NCI-H526 treated with DMSO at 0.1 percent for 48 hours (cell line): ENCODE results near the gene TRAPPC6A.

Experiments
- DNase-seq: peaks from one replicate; lab custom pipeline; 2025; lab: John Stamatoyannopoulos, UW

Gene TRAPPC6A

DNA sequence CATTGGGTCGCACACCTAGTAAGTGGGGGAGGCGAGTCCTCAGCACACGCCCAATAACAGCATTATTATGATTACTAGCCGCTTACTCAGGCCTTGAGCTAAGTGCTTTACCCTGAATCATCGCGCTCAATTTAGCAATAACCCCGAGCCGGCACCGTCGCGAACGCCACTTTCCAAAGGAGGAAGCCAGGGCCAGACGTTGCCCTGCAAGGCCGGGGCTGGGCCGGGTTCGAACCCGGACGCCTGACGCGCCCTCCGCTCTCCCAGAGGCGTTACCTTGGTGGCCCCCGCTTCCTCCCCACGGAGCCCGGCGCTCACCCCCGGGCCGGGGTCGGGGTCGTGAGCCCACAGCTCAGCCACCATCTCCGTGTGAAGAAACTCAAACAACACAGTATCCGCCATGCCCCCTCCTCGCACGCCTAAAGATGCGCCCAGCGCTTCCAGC lies at the start of gene TRAPPC6A:
TRAPPC6A (minus strand) TSS at position 421 of the 445 bp plus-strand sequence; CDS start at position 402, 19 bp downstream.
- no peak for DNase-seq

DNA sequence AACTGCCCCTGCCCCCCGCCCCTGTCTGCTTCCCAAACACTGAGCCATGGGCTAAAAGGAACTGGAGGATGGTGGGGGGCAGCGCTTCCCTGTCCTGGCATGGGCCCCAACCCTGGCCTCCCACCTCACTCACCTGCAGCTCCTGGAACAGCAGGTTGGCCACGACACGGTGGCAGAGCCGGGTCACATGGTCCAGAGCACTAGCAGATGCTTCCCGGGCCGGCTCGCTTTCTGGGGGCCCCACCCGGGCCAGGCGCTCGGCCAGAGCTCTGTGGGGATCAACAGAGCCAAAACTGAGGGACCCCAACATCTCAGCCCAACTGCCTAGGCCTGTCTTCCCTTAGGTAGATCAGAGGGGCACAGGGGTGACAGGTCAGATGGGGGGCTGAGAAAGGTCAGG lies 46.6 kb upstream of the TRAPPC6A start:
- DNase-seq = no peak

GRCh38 chr19:45223879-45224278 lies 45.8 kb upstream of the TRAPPC6A start:
- DNase-seq = no peak

DNA sequence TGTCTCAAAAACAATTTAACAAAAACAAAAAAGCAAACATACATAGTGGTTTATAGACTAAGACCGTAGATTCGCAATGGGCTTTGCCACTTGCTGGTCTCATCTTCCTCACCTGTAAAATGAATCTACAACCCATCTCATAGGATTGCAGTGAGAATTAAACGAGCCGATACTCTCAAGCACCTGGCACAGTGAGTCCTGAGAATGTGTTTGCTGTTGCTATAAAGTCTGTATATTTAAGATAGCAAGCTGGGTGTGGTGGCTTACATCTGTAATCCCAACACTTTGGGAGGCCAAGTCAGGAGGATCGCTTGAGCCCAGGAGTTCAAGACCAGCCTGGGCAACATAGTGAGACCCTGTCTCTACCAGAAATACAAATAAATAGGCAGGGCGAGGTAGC lies 44.7 kb upstream of the TRAPPC6A start:
- DNase-seq = no peak

DNA sequence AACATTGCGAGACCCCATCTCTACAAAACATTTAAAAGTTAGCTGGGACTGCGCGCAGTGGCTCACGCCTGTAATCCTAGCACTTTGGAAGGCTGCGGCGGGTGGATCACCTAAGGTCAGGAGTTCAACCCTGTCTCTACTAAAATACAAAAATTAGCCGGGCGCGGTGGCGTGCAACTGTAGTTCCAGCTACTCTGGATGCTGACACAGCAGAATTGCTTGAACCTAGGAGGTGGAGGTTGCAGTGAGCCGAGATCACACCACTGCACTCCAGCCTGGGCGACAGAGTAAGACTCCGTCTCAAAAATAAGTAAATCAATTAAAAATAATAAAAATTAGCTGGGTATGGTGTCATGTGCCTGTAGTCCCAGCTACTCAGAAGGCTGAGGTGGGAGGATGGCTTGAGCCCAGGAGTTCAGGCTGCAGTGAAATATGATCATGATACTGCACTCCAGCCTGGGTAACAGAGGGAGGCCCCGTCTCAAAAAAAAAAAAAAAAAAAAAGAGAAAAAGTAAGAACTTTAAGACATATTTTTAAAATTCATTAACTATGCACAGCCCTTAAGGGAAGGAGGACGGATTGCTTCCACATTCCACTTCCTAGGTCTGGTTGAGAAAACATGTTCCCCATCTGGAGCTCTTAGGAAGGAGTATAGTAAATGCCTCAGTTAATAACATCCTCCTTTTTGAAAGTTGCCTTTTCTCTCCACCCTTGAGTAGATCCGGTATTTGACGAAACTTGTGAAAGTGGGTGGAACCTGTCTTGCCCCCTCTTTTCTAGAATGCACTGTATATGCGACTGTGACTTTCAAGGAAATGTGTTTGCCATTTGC lies 41.1 kb upstream of the TRAPPC6A start:
- DNase-seq = no peak

- DNase-seq = no peak
Measured at GRCh38 chr19:45218426-45218825, 40.4 kb upstream of the TRAPPC6A start.

DNA sequence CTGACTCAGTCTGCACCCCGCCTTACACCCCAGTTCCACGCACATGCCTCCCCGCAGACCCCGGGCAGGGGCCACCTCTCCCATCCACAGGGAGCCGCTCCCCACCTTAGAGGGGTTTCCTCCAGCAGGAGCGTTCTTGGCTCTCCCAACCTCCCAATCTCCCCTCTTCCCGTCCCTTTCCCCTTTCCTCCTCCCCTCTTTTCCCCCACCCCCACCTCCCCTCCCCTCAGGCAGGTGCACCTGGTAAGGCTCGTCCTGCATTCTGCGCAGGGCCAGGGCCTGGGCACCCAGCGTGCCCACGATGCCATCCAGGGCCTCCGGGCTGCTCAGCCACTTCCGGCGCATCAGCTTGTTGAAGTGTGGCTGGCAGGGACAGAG lies 39.9 kb upstream of the TRAPPC6A start:
- DNase-seq = no peak

DNA sequence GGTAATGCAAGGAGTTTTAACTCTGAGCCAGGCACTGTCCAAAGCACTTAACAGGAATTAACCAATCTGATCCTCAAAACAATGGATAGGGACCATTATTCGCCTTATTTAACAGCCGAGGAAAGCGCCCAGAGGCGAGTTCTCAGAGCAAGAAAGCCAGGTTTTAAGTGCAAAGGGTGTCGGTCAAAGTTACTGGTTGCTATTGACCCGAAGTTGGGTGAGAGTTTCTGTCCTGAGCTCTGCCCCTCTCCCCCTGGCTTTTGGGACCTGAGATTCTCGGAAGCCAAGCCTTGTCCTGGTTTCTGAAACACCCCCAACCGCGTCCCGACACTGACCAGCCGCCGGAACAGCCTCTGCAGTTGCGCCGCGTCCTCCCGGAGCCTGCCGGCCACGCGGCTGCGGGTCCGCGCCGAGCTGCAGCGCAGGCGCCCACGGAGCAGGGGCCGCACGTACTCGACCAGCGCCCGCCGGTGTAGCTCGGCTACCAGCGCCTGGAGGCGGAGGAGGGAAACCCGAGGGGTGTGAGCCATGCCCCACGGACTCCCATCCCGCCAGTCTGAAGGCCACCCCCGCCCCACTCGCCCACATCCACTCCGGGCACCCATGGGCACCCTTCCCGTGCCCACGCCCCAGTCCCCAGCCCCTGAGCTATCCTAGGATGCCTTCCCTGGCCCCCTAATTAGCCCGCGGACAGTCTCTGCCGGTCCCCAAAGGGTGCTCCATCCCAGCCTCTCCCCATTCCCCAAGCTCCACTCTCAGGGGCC lies 39.3 kb upstream of the TRAPPC6A start:
- DNase-seq = no peak

- no peak for DNase-seq
Measured at GRCh38 chr19:45216667-45217066, 38.6 kb upstream of the TRAPPC6A start.

- no peak for DNase-seq
Measured at GRCh38 chr19:45215391-45216191, 37.6 kb upstream of the TRAPPC6A start.

- DNase-seq = no peak
Measured at GRCh38 chr19:45213031-45213430, 35.0 kb upstream of the TRAPPC6A start.

DNA sequence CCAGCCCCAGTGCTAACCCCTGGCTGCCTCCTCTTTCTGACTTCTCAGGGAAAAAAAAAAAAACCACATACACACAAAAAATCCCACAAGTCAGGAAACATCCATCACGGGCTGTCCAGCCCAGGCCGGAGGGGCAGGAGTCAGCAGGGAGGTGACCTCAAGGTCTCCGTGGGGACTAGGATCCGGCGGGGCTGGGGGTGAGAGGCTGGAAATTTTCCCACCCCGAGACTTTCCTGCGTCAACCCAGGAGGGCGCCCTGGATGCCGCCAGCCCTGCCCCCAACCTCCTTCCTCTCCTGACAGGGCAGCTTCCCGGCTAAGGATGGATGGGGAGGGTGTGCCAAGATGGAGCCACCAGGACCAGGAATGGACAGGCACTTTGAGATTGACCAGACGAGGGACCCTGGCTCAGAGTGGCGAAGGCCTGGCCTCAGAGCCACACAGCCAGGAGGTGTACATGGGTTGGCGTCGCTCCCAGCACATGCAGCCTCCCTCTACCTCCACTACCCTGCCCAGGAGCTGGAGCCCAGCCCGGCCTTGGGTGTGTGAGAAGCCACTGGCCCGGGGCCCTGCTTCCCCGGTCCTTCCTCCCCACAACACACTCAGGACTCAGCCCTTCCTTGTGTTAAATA lies 33.8 kb upstream of the TRAPPC6A start:
- no peak for DNase-seq

DNA sequence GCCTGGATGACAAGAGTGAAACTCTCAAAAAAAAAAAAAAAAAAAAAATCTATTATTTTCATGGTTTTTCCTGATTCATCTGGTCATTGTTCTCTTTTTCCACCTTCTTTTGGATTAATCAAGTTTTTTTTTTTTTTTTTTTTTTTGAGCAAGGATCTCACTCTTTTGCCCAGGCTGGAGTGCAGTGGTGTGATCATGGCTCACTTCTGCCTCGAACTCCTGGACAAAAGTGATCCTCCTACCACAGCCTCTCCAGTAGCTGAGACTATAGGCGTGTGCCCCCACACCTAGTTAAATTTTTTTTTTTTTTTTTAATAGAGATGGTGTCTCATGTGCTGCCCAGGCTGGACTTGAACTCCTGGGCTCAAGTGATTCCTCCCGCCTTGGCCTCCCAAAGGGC lies 28.3 kb upstream of the TRAPPC6A start:
- DNase-seq = no peak

DNA sequence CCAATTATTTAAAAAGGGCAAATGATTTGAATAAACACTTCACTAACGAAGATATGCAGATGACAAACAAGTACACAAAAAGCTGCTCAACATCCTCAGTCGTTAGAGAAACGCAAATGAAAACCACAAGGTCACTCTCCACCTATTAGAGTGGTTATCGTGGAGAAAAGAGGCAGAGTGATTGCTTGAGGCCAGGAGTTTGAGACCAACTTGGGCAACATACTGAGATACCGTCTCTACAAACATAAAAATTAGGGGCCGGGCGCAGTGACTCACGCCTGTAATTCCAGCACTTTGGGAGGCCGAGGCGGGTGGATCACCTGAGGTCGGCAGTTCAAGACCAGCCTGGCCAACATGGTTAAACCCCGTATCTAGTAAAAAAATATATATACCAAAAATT lies 27.8 kb upstream of the TRAPPC6A start:
- no peak for DNase-seq

GRCh38 chr19:45202637-45203036 lies 24.6 kb upstream of the TRAPPC6A start:
- no peak for DNase-seq

DNA sequence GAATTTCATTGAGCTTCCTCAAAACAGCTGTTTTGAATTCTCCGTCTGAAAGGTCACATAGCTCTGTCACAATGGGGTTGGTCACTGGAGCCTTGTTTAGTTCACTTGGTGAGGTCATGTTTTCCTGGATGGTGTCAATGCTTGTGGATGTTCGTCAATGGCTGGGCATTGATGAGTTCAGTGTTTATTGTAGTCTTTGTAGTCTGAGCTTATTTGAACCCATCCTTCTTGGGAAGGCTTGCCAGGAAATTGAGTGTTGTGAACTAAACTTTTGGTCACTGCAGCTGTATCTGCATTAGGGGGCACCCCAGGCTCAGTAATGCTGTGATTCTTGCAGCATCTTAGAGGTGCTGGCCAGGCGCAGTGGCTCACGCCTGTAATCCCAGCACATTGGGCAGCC lies 22.5 kb upstream of the TRAPPC6A start:
- no peak for DNase-seq

DNA sequence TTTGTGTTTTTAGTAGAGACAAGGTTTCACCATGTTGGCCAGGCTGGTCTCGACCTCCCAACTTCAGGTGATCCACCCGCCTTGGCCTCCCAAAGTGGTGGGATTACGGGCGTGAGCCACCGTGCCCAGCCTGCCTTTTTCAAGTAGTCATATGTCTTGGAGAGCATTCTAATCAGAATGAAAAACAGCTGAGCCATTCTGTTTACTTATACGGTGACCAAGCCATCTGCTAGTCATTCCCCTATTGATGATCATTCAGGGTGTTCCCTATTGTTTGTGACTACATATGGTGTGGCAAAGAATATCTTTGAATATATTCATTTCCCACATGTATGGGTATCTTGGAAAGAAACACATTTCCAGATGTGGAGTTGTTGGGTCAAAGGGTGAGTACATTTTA lies 17.7 kb upstream of the TRAPPC6A start:
- no peak for DNase-seq

DNA sequence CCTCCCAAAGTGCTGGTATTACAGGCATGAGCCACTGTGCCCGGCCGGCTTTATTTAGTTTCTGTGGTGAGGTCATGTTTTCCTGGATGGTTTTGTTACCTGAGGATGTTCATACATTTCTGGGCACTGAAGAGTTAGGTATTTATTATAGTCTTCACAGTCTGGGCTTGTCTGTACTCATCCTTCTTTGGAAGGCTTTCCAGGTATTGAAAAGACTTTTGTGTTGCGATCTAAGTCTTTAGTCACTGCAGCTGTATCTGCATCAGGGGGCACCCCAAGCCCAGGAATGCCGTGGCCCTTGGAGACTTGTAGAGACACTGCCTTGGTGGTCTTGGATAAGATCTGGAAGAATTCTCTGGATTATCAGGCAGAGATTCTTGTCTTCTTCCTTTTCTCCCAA lies 13.3 kb upstream of the TRAPPC6A start:
- DNase-seq = no peak

DNA sequence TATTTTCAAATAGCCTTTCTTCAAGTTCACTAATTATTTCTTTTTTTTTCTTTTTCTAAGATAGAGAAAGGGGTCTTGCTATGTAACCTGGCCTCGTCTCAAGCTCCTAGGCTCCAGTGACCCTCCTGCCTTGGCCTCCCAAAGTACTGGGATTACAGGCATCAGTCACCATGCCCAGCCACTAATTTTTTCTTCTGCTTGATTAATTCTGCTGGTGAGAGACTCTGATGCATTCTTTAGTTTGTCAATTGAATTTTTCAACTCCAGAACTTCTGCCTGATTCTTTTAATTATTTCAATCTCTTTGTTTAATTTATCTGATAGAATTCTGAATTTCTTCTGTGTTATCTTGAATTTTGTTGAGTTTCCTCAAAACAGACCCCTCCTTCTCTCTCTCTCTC lies 11.9 kb upstream of the TRAPPC6A start:
- DNase-seq = no peak

- peak; percentile 18 for DNase-seq
Measured at GRCh38 chr19:45187421-45188100, 9.5 kb upstream of the TRAPPC6A start.
